ENCODE data around the gene RHAG.

GRCh38 chr6:49633541-49633940 lies 3.1 kb downstream of the RHAG start:
- TF ChIP-seq CTCF (IDR thresholded peaks at IDR 0.05; ENCODE audit: low read length) (no peak), EZH2 (optimal IDR thresholded peaks at IDR 0.05; ENCODE audit: low read depth, low read length) (no peak), EZH2phosphoT487 (IDR thresholded peaks at IDR 0.05; ENCODE audit: low read length) (no peak)
